ENCODE results near the gene CHD5. TPM values are rescaled to one million over a fixed set of nuclear protein-coding genes. Genes with fewer than 3 reads are reported as not detected.

CHD5 gene
- total RNA-seq, 4 donors from 2014 or later = 5.5 to 16.9 (median 12.0) TPM

GRCh38 chr1:6185635-6186382, 5.7 kb upstream of the CHD5 start:
- WGBS = 68% methylated on average over 10 of the region's 10 CpGs
- H3K27me3 ChIP-seq = peaks cover 0 to 2% (median 0%) of the 10 kb centered on the region in 4 donors
- H3K36me3 ChIP-seq = peaks cover 31 to 64% (median 51%) of the 10 kb centered on the region in 4 donors
- H3K4me1 ChIP-seq = peaks cover 4 to 29% (median 23%) of the 10 kb centered on the region in 4 donors
- intact Hi-C loops (cut with DNase I) = no loop called here
- peak overlapping the region in 1 of 4 donors; percentile 48 for H3K27ac ChIP-seq (replicated peaks in 1 of 4)
- H3K4me3 ChIP-seq = no peak overlapping the region
- TF ChIP-seq, protein P1, sequence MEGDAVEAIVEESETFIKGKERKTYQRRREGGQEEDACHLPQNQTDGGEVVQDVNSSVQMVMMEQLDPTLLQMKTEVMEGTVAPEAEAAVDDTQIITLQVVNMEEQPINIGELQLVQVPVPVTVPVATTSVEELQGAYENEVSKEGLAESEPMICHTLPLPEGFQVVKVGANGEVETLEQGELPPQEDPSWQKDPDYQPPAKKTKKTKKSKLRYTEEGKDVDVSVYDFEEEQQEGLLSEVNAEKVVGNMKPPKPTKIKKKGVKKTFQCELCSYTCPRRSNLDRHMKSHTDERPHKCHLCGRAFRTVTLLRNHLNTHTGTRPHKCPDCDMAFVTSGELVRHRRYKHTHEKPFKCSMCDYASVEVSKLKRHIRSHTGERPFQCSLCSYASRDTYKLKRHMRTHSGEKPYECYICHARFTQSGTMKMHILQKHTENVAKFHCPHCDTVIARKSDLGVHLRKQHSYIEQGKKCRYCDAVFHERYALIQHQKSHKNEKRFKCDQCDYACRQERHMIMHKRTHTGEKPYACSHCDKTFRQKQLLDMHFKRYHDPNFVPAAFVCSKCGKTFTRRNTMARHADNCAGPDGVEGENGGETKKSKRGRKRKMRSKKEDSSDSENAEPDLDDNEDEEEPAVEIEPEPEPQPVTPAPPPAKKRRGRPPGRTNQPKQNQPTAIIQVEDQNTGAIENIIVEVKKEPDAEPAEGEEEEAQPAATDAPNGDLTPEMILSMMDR (IDR thresholded peaks at IDR 0.05) = peak in 2 of 3 experiments; percentile 33 to 52
- no peak for TF ChIP-seq POLR2AphosphoS5 (IDR thresholded peaks at IDR 0.05)
- no peaks in the 10 kb centered on the region for H3K9me3 ChIP-seq
- DNase-seq (ENCODE audit: extremely low spot score) = no peak

DNA sequence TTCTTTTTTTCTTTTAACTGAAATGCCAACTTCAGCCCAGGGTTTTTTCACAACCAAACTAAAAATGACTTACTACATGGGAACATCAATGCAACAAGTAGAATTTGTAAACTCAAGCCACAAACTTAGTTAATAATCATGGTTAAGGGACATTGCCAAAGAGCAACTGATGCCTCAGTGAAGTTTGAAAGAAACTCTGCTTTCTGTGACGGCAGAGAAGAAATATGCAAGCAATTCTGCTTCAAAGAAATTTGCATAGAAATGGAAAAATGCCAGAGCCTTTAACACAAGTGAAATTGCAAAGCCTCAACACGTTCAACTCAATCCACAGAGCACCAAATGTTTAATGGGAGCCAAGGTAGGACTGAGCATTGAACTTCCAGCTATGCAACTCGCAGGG, 5.0 kb upstream of the CHD5 start:
- Histone ChIP-seq H3K27me3 (peaks cover 0 to 9% (median 0%) of the 10 kb centered on the region in 4 donors), H3K36me3 (peaks cover 24 to 57% (median 44%) of the 10 kb centered on the region in 4 donors), H3K4me3 (no peak overlapping the region), H3K4me1 (peaks cover 7 to 35% (median 30%) of the 10 kb centered on the region in 4 donors), H3K9me3 (no peaks in the 10 kb centered on the region), H3K27ac (replicated peaks in 1 of 4) (peak overlapping the region in 1 of 4 donors; percentile 48)
- TF ChIP-seq, protein P1 (IDR thresholded peaks at IDR 0.05) = no peak
- TF ChIP-seq POLR2A (IDR thresholded peaks at IDR 0.05; ENCODE audit: low read depth) = no peak
- no peak for TF ChIP-seq EP300 (IDR thresholded peaks at IDR 0.05)
- TF ChIP-seq POLR2AphosphoS5 (IDR thresholded peaks at IDR 0.05) = no peak
- WGBS = 48% methylated on average over 3 of the region's 3 CpGs
- intact Hi-C loops (cut with DNase I) = no loop called here
- DNase-seq (ENCODE audit: extremely low spot score) = no peak

GRCh38 chr1:6184083-6184783, 4.1 kb upstream of the CHD5 start:
- intact Hi-C loops (cut with DNase I) = no loop called here
- Histone ChIP-seq H3K27ac (replicated peaks in 1 of 4) (no peak overlapping the region), H3K4me3 (no peak overlapping the region), H3K36me3 (peaks cover 15 to 48% (median 36%) of the 10 kb centered on the region in 4 donors), H3K27me3 (peaks cover 0 to 16% (median under 1%) of the 10 kb centered on the region in 4 donors), H3K9me3 (no peaks in the 10 kb centered on the region), H3K4me1 (peaks cover 8 to 43% (median 36%) of the 10 kb centered on the region in 4 donors)
- WGBS = 76% methylated on average over 13 of the region's 13 CpGs
- DNase-seq (ENCODE audit: extremely low spot score) = no peak
- TF ChIP-seq EP300 (IDR thresholded peaks at IDR 0.05) (no peak), POLR2A (IDR thresholded peaks at IDR 0.05; ENCODE audit: low read depth) (no peak), POLR2AphosphoS5 (IDR thresholded peaks at IDR 0.05) (no peak)
- TF ChIP-seq, protein P1 (IDR thresholded peaks at IDR 0.05) = no peak

DNA sequence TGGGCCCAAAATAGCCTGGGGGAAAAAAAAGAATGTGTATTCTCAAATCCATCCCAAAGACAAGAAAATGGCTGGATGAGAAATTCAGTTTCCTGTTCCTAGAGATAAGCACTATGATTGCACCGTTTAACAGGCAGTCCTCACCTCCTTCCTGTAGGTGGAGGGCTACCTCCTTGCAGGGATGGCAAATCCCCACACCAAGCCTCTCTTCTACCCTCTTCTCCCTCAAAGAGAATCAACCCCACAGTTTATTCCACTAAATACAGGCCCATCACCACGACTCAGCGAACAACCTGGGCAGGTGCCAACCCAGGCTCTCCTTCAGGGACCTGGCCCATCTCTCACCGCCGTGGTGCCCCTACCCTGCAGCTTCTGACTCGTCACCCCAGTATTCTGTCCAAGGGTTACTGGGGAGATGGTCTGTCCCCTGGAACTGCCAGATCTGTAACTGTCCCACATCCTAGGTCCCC, 3.4 kb upstream of the CHD5 start:
- TF ChIP-seq POLR2A (IDR thresholded peaks at IDR 0.05; ENCODE audit: low read depth) (no peak), EP300 (IDR thresholded peaks at IDR 0.05) (no peak), POLR2AphosphoS5 (IDR thresholded peaks at IDR 0.05) (no peak)
- TF ChIP-seq, protein P1 (IDR thresholded peaks at IDR 0.05) = no peak
- H3K9me3 ChIP-seq = no peaks in the 10 kb centered on the region
- peaks cover 15 to 41% (median 29%) of the 10 kb centered on the region in 4 donors for H3K36me3 ChIP-seq
- DNase-seq (ENCODE audit: extremely low spot score) = no peak
- no peak overlapping the region for H3K27ac ChIP-seq (replicated peaks in 1 of 4)
- 57% methylated on average over 6 of the region's 6 CpGs for whole genome bisulfite sequencing
- peaks cover 0 to 23% (median 7%) of the 10 kb centered on the region in 4 donors for H3K27me3 ChIP-seq
- H3K4me3 ChIP-seq = no peak overlapping the region
- H3K4me1 ChIP-seq = peaks cover 15 to 50% (median 42%) of the 10 kb centered on the region in 4 donors
- intact Hi-C loops (cut with DNase I) = no loop called here

All from esophagus muscularis mucosa (tissue), 4 donors.